Memory B cell (primary cell): ENCODE data around the gene TDRD1.

ENCODE experiments used
- ATAC-seq: fragments of 150-1000 bp; cut with Tn5 transposase; 2 replicates; pipeline ENCODE4 v1.10.0; 2021; ENCODE audit warnings: low read depth, mild to moderate bottlenecking, moderate library complexity
- DNase-seq, 2 donors: peaks; one replicate each; pipeline ENCODE4 v3.0.0; 2022; ENCODE audit warnings: low spot score in 2 of 2
- H3K27ac Mint-ChIP-seq: one replicate; pipeline ENCODE4 v1.8.0; 2022; ENCODE audit warnings: mild to moderate bottlenecking, moderate library complexity, mixed read lengths
- H3K27me3 Mint-ChIP-seq: one replicate; pipeline ENCODE4 v1.8.0; 2022; ENCODE audit warnings: mixed read lengths
- H3K36me3 Mint-ChIP-seq: one replicate; pipeline ENCODE4 v1.8.0; 2022; ENCODE audit warnings: mild to moderate bottlenecking, mixed read lengths
- H3K4me1 Mint-ChIP-seq: one replicate; pipeline ENCODE4 v1.8.0; 2022; ENCODE audit warnings: mixed read lengths
- H3K4me3 Mint-ChIP-seq: one replicate; pipeline ENCODE4 v1.8.0; 2022; ENCODE audit warnings: mild to moderate bottlenecking, moderate library complexity, mixed read lengths
- H3K9me3 Mint-ChIP-seq: one replicate; pipeline ENCODE4 v1.8.0; 2022; ENCODE audit warnings: mixed read lengths

TDRD1 gene

GRCh38 chr10:114166494-114166893 is 12.7 kb upstream of the TDRD1 start:
- Mint-ChIP-seq H3K4me1 (peaks cover 17% of the 10 kb centered on the region), H3K36me3 (peaks cover 31% of the 10 kb centered on the region), H3K27me3 (no peaks in the 10 kb centered on the region), H3K4me3 (no peak overlapping the region), H3K27ac (no peak overlapping the region), H3K9me3 (peaks cover 3% of the 10 kb centered on the region)
- no peak for DNase-seq
- ATAC-seq = no peak

- ATAC-seq (no peak), DNase-seq (no peak)
- peaks cover 3% of the 10 kb centered on the region for H3K9me3 Mint-ChIP-seq
- H3K4me3 Mint-ChIP-seq = no peak overlapping the region
- peaks cover 23% of the 10 kb centered on the region for H3K4me1 Mint-ChIP-seq
- peaks cover 22% of the 10 kb centered on the region for H3K36me3 Mint-ChIP-seq
- H3K27ac Mint-ChIP-seq = no peak overlapping the region
- no peaks in the 10 kb centered on the region for H3K27me3 Mint-ChIP-seq
Observed at GRCh38 chr10:114167985-114168384, 11.2 kb upstream of the TDRD1 start.

DNA sequence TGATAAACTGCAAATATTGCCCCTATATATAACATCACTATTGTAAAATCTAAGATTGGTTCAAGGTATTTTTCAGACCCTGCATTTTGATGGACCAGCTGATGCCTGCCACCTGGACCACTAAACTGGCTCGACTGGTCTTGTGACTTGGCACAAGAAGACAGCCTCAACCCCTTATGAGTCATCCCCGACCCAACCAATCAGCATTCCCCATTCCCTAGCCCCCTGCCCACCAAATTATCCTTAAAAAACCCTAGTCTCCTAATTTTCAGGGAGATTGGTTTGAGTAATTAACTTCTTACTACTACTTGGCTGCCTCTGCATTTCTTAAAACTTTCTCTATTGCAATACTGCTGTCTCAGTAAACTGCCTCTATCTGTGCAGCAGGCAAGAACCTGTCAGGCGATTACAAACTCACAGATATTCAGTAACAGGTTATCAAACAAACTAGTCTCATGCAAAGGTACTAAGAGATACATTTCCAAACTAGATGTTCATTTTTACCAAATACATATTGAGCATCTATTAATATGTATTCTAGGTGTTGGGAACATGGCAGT is 10.6 kb upstream of the TDRD1 start:
- Mint-ChIP-seq H3K4me3 (no peak overlapping the region), H3K36me3 (peaks cover 20% of the 10 kb centered on the region), H3K27me3 (no peaks in the 10 kb centered on the region), H3K4me1 (peaks cover 26% of the 10 kb centered on the region), H3K9me3 (peaks cover 3% of the 10 kb centered on the region), H3K27ac (no peak overlapping the region)
- DNase-seq = no peak
- no peak for ATAC-seq

GRCh38 chr10:114172216-114172615 is 6.9 kb upstream of the TDRD1 start:
- Mint-ChIP-seq H3K4me3 (peak overlapping the region; percentile 97), H3K27me3 (no peaks in the 10 kb centered on the region), H3K27ac (no peak overlapping the region), H3K9me3 (peaks cover 3% of the 10 kb centered on the region), H3K4me1 (peaks cover 20% of the 10 kb centered on the region), H3K36me3 (peaks cover 12% of the 10 kb centered on the region)
- DNase-seq (no peak), ATAC-seq (no peak)

GRCh38 chr10:114172776-114173602 is 6.2 kb upstream of the TDRD1 start:
- no peak for DNase-seq
- no peak for ATAC-seq
- peaks cover 2% of the 10 kb centered on the region for H3K9me3 Mint-ChIP-seq
- no peaks in the 10 kb centered on the region for H3K27me3 Mint-ChIP-seq
- peak overlapping the region; percentile 97 for H3K4me3 Mint-ChIP-seq
- H3K36me3 Mint-ChIP-seq = peaks cover 9% of the 10 kb centered on the region
- H3K4me1 Mint-ChIP-seq = peaks cover 17% of the 10 kb centered on the region
- H3K27ac Mint-ChIP-seq = peak overlapping the region; percentile 99

- no peak for DNase-seq
- H3K36me3 Mint-ChIP-seq = peaks cover 6% of the 10 kb centered on the region
- peaks cover 15% of the 10 kb centered on the region for H3K4me1 Mint-ChIP-seq
- H3K9me3 Mint-ChIP-seq = peaks cover 2% of the 10 kb centered on the region
- ATAC-seq = no peak
- H3K27ac Mint-ChIP-seq = peak overlapping the region; percentile 99
- no peaks in the 10 kb centered on the region for H3K27me3 Mint-ChIP-seq
- H3K4me3 Mint-ChIP-seq = peak overlapping the region; percentile 97
Observed at GRCh38 chr10:114173603-114173920, 5.6 kb upstream of the TDRD1 start.

- Mint-ChIP-seq H3K27me3 (peaks cover 2% of the 10 kb centered on the region), H3K4me3 (peak within 1 kb of the TSS; percentile 97), H3K9me3 (no peaks in the 10 kb centered on the region), H3K27ac (peak within 1 kb of the TSS; percentile 99), H3K4me1 (peaks cover 13% of the 10 kb centered on the region), H3K36me3 (peaks cover 5% of the 10 kb centered on the region)
- ATAC-seq (peak; percentile 95), DNase-seq (peak; percentile 96 to 97)
Observed at GRCh38 chr10:114173921-114174694, 5.0 kb upstream of the TDRD1 start, which contains the start of gene CCDC186. Gene CCDC186 (minus strand): TSS chr10:114174203. CDS start chr10:114163268, 10,935 bp downstream.

- Mint-ChIP-seq H3K4me3 (peak overlapping the region; percentile 97), H3K27me3 (peaks cover 2% of the 10 kb centered on the region), H3K36me3 (peaks cover 1% of the 10 kb centered on the region), H3K27ac (peak overlapping the region; percentile 99), H3K9me3 (no peaks in the 10 kb centered on the region), H3K4me1 (peaks cover 13% of the 10 kb centered on the region)
- DNase-seq = no peak
- ATAC-seq = no peak
Observed at GRCh38 chr10:114174695-114175188, 4.4 kb upstream of the TDRD1 start.

DNA sequence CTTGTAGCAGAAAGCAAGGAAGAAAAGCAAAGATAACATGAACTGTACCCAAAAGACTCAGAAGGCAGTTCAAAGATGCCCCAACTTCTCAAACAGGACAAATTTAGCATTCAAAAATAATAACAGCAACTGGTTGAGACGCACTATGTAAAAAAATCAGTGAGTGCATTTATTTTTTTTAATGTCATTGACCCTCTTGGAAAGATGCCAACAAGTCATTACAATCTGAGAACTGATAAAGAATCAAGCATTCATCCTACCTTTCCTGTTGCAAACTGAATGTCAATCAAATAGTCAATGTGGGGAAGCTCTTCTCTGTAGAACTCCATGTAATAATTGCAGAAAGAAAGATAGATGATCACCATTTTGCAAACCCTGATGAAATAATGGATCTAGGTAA is 3.5 kb upstream of the TDRD1 start:
- Mint-ChIP-seq H3K36me3 (peaks cover 1% of the 10 kb centered on the region), H3K27ac (no peak overlapping the region), H3K9me3 (no peaks in the 10 kb centered on the region), H3K4me3 (no peak overlapping the region), H3K27me3 (peaks cover 2% of the 10 kb centered on the region), H3K4me1 (peaks cover 13% of the 10 kb centered on the region)
- DNase-seq = no peak
- no peak for ATAC-seq

DNA sequence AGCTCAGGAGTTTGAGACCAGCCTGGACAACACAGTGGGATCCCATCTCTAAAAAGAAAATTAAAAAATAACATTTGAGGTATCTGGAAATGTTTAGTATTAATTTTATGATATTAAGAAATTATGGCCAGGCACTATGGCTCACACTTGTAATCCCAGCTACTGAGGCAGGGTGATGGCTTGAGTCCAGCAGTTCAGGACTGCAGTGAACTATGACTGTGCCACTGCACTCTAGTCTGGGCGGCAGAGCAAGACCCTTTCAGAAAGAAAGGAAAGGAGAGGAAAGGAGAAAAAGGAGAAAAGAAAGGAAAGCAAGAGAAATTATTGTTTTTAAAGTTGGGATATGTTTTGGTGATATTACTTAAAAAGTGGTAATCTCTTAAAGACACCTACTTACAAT is 2.6 kb upstream of the TDRD1 start:
- no peak for ATAC-seq
- H3K4me3 Mint-ChIP-seq = no peak overlapping the region
- peaks cover 13% of the 10 kb centered on the region for H3K4me1 Mint-ChIP-seq
- no peak overlapping the region for H3K27ac Mint-ChIP-seq
- DNase-seq = no peak
- peaks cover 2% of the 10 kb centered on the region for H3K27me3 Mint-ChIP-seq
- H3K9me3 Mint-ChIP-seq = no peaks in the 10 kb centered on the region
- no peaks in the 10 kb centered on the region for H3K36me3 Mint-ChIP-seq

DNA sequence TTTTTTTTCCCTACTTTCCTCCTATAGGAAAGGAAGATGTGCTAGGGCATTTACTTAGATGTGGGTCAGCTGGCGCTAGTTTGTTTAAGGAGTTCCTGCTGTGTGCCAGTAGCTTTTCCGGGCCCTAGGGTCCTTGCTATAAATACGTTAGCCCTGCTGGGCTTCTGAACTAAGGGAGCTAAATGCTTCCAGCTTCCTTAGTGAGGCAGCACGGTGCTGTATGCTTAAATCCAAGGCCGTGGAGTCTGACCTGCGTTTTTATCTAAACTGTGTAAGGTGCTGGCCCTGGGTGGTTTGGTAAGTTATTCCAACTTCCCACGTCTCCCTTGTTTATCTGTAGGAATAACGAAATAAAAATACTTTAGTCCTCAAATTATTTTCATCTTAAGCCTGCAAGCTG is 594 bp downstream of the TDRD1 start:
- no peak overlapping the region for H3K4me3 Mint-ChIP-seq
- no peaks in the 10 kb centered on the region for H3K9me3 Mint-ChIP-seq
- H3K36me3 Mint-ChIP-seq = no peaks in the 10 kb centered on the region
- H3K27ac Mint-ChIP-seq = no peak overlapping the region
- no peak for ATAC-seq
- no peak for DNase-seq
- peaks cover 3% of the 10 kb centered on the region for H3K27me3 Mint-ChIP-seq
- H3K4me1 Mint-ChIP-seq = peaks cover 2% of the 10 kb centered on the region

- H3K27me3 Mint-ChIP-seq = peaks cover 3% of the 10 kb centered on the region
- no peak overlapping the region for H3K27ac Mint-ChIP-seq
- H3K4me1 Mint-ChIP-seq = no peaks in the 10 kb centered on the region
- H3K4me3 Mint-ChIP-seq = no peak overlapping the region
- ATAC-seq = no peak
- DNase-seq = no peak
- no peaks in the 10 kb centered on the region for H3K9me3 Mint-ChIP-seq
- H3K36me3 Mint-ChIP-seq = no peaks in the 10 kb centered on the region
Observed at GRCh38 chr10:114180937-114181336, 1.8 kb downstream of the TDRD1 start.

DNA sequence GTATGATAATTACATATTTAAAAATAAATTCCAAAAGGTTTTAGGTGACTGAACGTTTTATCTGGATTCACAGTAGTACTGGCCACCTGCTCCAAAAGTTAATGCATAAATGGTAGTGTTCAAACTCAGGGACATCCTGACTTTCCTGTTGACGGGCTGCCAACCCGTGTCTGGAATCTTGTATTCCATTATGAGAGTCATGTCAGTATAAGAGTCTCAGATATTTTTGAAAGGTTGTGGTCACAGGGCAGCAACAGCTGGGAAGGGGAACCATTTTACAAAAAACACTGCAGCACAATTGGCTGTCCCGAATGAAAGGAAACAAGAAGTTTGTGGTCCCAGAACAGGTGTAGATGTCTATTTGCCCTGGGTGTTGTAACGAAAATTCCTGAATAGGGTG is 2.8 kb downstream of the TDRD1 start:
- Mint-ChIP-seq H3K4me3 (no peak overlapping the region), H3K27me3 (peaks cover 3% of the 10 kb centered on the region), H3K36me3 (no peaks in the 10 kb centered on the region), H3K4me1 (no peaks in the 10 kb centered on the region), H3K9me3 (no peaks in the 10 kb centered on the region), H3K27ac (no peak overlapping the region)
- DNase-seq (no peak), ATAC-seq (no peak)

DNA sequence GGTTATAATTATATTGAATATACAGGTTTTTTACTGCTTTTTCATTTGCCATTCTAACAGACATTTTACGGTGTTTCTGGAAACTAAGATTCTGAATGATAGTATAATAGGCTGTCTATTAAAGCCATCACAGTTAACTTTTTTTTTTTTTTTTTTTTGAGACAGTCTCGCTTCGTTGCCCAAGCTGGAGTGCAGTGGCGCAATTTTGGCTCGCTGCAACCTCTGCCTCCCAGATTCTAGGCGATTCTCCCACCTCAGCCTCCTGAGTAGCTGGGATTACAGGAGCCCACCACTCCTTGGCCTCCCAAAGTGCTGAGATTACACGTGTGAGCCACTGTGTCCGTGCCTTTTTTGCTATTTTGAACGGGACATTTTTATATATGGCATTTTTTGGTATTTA is 4.4 kb downstream of the TDRD1 start:
- no peaks in the 10 kb centered on the region for H3K9me3 Mint-ChIP-seq
- DNase-seq (no peak), ATAC-seq (no peak)
- no peak overlapping the region for H3K27ac Mint-ChIP-seq
- peaks cover 6% of the 10 kb centered on the region for H3K27me3 Mint-ChIP-seq
- no peaks in the 10 kb centered on the region for H3K36me3 Mint-ChIP-seq
- H3K4me1 Mint-ChIP-seq = no peaks in the 10 kb centered on the region
- no peak overlapping the region for H3K4me3 Mint-ChIP-seq
